Activated CD8-positive, alpha-beta memory T cell treated with anti-CD3 and anti-CD28 coated beads for 4 hours (primary cell): ENCODE measurements around the gene USP6NL.

Source experiments
- DNase-seq, 2 donors: peaks; one replicate each; pipeline ENCODE4 v3.0.0-alpha.2; 2020; ENCODE audit warnings: low read depth in 2 of 2

USP6NL gene

GRCh38 chr10:11551916-11552602 lies 59.4 kb downstream of the USP6NL start:
- DNase-seq, result no peak

GRCh38 chr10:11551104-11551503 lies 60.3 kb downstream of the USP6NL start:
- DNase-seq, result no peak

- no peak for DNase-seq
Observed at GRCh38 chr10:11548768-11549099, 62.7 kb downstream of the USP6NL start.

GRCh38 chr10:11548065-11548767 lies 63.2 kb downstream of the USP6NL start:
- DNase-seq, result no peak

- no peak for DNase-seq
Observed at GRCh38 chr10:11546581-11546980, 64.9 kb downstream of the USP6NL start.

- DNase-seq, result no peak
Observed at GRCh38 chr10:11541296-11541695, 70.2 kb downstream of the USP6NL start.

- no peak for DNase-seq
Observed at GRCh38 chr10:11539191-11539868, 72.1 kb downstream of the USP6NL start.

GRCh38 chr10:11538834-11539190 lies 72.6 kb downstream of the USP6NL start:
- DNase-seq, result no peak

GRCh38 chr10:11536228-11536627 lies 75.2 kb downstream of the USP6NL start:
- no peak for DNase-seq

GRCh38 chr10:11535346-11535959 lies 76.0 kb downstream of the USP6NL start:
- DNase-seq, result no peak

GRCh38 chr10:11533328-11533781 lies 78.1 kb downstream of the USP6NL start:
- no peak for DNase-seq

GRCh38 chr10:11532306-11532705 lies 79.1 kb downstream of the USP6NL start:
- no peak for DNase-seq

GRCh38 chr10:11530806-11531205 lies 80.6 kb downstream of the USP6NL start:
- no peak for DNase-seq

- DNase-seq, result no peak
Observed at GRCh38 chr10:11529276-11529903, 82.1 kb downstream of the USP6NL start.

- no peak for DNase-seq
Observed at GRCh38 chr10:11528286-11528685, 83.2 kb downstream of the USP6NL start.

- DNase-seq, result no peak
Observed at GRCh38 chr10:11527691-11528255, 83.7 kb downstream of the USP6NL start.

- no peak for DNase-seq
Observed at GRCh38 chr10:11527068-11527467, 84.4 kb downstream of the USP6NL start.

- no peak for DNase-seq
Observed at GRCh38 chr10:11525503-11525902, 85.9 kb downstream of the USP6NL start.

- no peak for DNase-seq
Observed at GRCh38 chr10:11522821-11523245, 88.6 kb downstream of the USP6NL start.

- DNase-seq, result no peak
Observed at GRCh38 chr10:11521860-11522259, 89.6 kb downstream of the USP6NL start.

GRCh38 chr10:11520892-11521291 lies 90.6 kb downstream of the USP6NL start:
- DNase-seq, result no peak

- DNase-seq, result no peak
Observed at GRCh38 chr10:11517150-11517549, 94.3 kb downstream of the USP6NL start.
